Pericardium fibroblast (primary cell): Measurements from ENCODE around the gene FZD7. TPM values are rescaled to one million over a fixed set of nuclear protein-coding genes. Genes with fewer than 3 reads are reported as not detected.

ENCODE experiments used
- total RNA-seq: library from RNA; depleted of rRNA; stranded (reverse); fragments of >200 nt; gene quantifications from 2 replicates; pipeline ENCODE4 v1.2.3, GENCODE V29; 2015

FZD7 gene
- total RNA-seq, result 10.3 and 17.1 TPM in 2 replicates

GRCh38 chr2:202033317-202034248 lies at the start of gene FZD7:
FZD7 (plus strand) TSS chr2:202033855; CDS start chr2:202034648, 793 bp downstream.

GRCh38 chr2:202072737-202073401 lies 39.2 kb downstream of the FZD7 start, which contains the start of gene KIAA2012:
KIAA2012 (plus strand) TSS chr2:202073255; CDS start chr2:202073628, 373 bp downstream.

Other genes with a start within 250 kb of the FZD7 start
- 0.47 and 5.6 TPM in 2 replicates for gene CDK15, start 227.3 kb upstream of the FZD7 start, total RNA-seq
- gene KIAA2012, start 39.4 kb downstream of the FZD7 start, total RNA-seq, result not detected in 2 replicates
- gene SUMO1, start 204.7 kb downstream of the FZD7 start, total RNA-seq, result 79.8 and 95.7 TPM in 2 replicates
- 21.0 and 26.2 TPM in 2 replicates for gene NOP58, start 231.9 kb downstream of the FZD7 start, total RNA-seq